GM19452 (cell line): ENCODE measurements around the gene CHD6.
A peak's percentile ranks its signal among the peaks of the same experiment; 100 is the strongest.

Experiments used
- ATAC-seq: cut with Tn5 transposase; IDR thresholded peaks from one replicate; pipeline ENCODE4 v1.9.1; 2021; ENCODE audit not compliant: unreplicated experiment

CHD6 gene, protein sequence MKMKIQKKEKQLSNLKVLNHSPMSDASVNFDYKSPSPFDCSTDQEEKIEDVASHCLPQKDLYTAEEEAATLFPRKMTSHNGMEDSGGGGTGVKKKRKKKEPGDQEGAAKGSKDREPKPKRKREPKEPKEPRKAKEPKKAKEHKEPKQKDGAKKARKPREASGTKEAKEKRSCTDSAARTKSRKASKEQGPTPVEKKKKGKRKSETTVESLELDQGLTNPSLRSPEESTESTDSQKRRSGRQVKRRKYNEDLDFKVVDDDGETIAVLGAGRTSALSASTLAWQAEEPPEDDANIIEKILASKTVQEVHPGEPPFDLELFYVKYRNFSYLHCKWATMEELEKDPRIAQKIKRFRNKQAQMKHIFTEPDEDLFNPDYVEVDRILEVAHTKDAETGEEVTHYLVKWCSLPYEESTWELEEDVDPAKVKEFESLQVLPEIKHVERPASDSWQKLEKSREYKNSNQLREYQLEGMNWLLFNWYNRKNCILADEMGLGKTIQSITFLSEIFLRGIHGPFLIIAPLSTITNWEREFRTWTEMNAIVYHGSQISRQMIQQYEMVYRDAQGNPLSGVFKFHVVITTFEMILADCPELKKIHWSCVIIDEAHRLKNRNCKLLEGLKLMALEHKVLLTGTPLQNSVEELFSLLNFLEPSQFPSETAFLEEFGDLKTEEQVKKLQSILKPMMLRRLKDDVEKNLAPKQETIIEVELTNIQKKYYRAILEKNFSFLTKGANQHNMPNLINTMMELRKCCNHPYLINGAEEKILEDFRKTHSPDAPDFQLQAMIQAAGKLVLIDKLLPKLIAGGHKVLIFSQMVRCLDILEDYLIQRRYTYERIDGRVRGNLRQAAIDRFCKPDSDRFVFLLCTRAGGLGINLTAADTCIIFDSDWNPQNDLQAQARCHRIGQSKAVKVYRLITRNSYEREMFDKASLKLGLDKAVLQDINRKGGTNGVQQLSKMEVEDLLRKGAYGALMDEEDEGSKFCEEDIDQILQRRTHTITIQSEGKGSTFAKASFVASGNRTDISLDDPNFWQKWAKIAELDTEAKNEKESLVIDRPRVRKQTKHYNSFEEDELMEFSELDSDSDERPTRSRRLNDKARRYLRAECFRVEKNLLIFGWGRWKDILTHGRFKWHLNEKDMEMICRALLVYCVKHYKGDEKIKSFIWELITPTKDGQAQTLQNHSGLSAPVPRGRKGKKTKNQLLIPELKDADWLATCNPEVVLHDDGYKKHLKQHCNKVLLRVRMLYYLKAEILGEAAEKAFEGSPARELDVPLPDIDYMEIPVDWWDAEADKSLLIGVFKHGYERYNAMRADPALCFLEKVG (N-terminal part only)

DNA sequence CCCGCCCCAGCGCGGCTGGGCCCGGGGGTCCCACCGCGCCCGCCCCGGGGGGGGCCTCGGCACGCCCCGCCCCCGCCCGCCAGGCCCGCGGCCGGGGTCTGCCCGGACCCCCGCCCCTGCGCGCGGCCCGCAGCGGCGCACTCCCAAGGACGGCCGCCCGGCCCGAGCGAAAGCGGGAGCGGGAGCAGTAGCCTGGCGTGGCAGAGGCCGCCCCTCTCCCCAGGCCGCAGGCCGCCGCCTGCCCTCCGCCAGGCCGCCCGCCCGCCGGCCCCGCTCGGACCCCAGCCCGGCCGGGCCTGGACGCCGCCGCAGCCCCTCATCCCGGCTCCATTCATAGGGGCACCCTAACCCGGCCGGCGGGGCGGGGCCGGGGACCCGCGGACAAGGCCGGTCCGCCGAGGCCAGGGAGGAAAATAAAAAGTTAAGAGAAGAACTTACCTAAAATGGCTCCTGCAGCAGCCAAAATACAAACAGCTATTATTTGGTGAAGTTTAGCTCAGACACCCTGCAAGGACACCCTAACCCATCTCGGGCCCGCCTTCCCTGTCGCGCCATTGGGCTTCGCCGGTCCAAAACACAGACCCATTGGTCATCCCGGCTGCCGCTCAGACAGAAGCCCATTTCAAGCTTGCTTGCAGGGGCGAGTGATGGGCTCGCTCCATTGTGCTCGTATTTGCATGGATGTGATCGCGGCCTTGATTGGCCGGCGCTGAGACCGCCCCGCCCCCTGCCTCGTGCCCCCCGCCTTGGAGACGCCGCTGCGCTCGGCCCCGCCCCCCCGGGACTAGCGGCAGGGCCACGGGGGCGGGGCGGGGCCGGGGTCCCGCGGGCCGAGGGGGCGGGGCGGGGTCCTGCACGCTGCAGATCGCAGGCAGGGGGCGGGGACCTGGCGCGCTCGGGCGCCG, at the start of gene CHD6:
CHD6 (minus strand) TSS at position 476 of the 905 bp plus-strand sequence. CDS start 67,040 bp downstream, outside the sequence.
- ATAC-seq: peak; percentile 99

DNA sequence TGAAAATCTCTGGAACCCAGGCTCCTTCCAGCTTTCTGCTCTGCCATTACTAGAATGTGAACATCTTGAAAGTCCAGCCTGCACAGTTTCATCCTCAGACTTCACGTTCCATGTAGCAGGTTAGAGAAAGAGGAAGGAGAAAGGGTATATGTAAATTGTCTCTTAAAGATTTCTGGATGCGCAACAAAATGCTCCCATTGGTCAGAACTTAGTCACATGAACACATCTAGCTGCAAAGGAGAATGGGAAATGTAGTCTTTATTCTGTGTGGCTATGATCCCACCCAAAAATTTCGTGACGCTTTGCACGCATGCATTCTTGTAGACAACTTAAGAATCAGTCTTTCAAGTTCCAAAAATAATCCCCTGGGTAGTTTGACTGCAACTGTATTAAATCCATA, 46.4 kb upstream of the CHD6 start:
- ATAC-seq: no peak

DNA sequence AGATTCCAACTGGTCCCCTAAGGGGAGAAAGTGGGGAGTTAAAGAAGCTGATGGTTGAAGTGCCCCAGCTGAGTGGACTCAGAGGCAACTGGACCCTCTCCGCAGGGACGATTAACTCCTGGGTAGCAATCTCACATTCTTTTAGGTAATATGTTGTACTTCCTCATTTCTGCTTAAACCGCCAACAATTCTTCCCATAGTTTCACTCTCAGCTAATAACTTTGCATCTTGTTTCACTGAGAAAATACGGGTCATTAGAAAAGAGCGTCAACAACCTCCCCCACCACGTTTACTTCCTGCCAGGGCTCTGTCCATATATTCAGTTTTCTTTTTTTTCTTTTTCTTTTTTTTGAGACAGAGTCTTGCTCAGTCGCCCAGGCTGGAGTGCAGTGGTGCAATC, 39.5 kb upstream of the CHD6 start:
- no peak for ATAC-seq

DNA sequence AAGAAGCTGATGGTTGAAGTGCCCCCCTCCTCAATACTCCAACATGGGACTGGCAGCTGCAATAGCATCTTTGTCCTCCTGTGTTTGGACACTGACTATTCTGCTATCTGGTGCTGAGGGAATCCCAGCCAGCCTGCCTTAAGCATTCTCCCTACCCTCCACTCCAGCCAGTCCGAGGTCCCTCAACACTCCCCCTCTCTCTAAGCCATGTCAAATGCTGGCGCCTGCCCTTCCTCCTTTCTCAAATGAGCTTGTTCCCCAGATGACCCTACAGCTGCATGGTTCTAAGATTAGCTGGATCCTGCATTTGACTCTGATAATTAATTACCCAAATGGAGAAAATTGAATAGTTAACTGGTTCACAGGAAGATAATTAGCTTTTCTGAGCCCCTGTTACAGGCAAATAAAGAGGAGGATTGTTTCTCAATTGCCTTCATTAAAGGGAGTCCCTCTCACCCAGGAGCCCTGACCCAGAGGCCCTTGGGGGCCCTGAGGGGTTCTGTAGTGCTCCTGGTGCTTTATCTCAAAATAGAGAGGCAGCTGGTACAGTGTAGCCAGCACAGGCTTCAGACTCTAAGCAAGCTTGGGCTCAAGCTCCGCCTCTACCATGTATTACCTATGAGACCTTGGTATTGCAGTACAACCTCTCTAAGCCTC, 37.9 kb upstream of the CHD6 start:
- no peak for ATAC-seq

DNA sequence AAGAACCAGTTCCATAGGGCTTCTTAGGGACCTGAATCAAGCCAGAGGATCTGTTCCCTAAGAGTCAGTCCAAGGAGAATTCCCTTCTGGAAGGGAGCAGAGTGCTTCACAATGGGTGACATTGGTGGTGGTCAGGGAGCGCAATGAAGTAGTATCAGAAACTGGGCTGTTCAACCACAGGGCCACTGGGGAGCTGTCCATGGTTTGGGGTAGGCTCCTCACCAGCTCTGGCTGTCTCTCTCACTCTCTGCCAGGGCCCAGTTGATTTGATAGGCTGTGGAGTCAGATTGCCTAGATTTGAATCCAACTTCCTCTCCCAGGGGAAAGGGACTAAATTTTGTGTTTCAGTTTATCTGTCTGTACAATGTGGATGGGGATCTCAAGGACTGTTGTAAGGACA, 36.7 kb upstream of the CHD6 start:
- ATAC-seq: no peak

DNA sequence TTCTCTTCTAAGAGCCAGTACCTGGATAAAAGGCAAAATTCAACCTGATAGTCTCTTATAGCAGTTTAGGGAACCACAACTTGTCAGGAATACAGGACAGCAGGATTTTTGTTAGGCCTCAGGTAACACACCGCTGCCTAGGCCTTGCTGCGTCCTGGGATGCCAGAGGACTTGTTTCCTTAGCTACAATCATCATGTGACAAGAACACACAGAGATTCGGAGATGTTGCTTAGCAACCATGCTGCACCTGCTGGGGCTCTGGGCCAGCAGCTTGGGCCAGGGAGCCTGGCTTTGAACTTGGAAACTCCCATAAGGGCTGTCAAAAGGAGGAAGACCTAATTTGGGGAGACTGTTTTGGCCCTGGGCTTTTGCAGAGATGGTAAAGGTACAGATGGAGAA, 36.1 kb upstream of the CHD6 start:
- ATAC-seq: no peak

DNA sequence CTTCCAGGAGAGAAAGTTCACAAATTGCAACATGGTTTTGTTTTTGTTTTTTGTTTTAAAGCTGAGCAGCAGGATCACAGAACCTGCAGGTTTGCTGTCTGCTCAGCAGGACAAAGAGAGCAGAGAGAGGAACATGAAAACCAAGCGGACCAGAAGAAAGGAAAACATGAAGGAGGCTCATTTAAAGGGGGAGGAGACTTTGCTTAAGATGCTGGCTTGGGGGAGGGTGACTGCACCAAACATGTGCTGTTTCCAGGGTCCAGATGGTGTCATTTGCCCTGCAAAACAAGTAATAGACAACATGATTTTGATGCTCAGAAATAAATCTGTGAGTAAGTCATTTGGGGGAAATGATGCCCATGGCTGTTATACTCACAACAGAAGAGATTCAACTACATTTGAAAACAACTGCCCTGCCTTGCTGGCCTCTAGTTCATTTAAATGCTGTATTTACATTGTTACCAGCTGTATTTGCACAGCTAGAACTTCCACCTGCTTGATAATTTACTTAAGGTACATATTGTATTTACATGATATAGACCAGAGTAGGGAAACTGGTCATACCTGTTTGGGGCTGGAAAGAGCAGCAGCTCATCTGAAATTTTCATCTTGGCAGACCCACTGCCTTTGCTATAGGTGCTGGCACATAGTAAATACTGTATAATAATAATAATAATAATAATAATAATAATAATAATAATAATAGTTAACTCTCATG, 32.2 kb upstream of the CHD6 start:
- no peak for ATAC-seq

DNA sequence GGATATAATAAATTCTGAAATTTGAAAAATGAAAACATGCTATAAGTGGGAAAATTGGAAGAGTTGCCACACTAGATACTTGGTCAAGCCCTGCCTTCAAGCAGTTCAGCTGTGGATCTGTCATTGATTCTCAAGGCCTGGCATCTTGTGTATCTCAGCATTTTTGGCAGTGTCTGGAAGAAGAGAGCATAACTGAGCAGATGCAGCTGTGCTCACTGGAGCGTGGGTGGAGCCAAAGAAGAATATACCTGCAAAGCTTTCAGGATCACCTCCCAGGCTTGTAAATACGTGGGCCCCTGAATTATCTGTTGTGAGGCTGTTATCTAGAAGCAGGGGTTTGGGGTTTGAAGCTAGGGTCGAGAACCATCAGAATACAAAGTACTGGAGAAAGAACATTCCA, 31.3 kb upstream of the CHD6 start:
- ATAC-seq: no peak

DNA sequence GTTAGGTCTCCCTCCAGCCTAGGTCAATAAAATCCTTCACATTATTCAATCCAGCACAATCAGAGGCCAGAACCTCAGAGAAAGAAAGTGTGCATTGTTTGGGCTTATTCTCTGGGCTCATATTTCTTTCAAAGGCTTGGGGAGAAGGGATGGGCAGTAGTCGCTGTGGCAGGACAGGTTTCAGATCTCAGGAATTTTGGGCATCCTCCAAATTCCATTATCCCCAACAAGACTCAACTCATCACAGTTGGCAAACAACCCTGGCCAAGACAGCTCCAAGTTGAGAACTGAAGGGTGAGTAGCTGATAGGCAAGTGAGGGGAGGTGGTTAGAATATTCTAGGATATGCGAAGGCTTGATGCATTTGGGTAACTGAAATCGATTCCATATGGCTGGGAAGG, 27.2 kb upstream of the CHD6 start:
- ATAC-seq: no peak

DNA sequence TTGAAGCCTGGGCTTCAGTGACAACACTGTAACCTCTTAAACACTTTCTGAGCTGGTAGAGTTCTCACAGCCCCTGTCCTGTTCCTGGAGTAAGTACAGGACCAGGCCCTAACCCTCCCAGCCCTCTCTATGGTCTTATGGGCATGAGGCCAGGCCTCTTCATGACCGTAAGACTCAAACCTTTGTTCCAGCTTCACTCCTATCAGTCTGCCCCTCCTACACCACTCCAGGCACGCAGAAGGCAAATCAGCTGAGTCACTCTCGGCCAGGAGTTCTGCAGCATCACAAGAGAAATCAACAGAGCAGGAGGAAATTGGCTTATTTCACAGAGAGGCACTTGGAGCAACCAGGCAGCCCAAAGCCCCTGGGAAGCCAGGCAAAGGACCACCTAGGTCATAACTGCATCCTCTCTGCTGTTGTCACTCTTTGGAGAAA, 25.3 kb upstream of the CHD6 start:
- ATAC-seq: no peak

DNA sequence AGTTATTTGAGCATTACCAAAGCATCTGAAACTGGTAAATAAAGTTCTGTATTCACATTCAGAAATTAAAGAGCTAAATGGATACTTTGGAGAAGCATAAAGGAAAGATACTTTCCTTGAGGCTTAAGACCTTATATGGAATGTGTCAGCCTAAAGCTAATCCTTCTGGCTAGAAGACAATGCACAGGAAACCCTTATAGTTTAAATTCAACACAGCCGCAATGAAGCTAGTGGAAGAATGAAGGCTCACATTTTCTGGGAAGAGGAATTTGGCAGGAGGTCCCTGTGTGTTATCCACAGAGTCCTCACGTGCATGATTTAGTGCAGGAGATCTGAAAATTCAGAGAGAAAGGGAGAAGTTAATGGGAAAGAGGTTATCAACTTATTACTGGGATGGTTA, 21.5 kb upstream of the CHD6 start:
- ATAC-seq: no peak

DNA sequence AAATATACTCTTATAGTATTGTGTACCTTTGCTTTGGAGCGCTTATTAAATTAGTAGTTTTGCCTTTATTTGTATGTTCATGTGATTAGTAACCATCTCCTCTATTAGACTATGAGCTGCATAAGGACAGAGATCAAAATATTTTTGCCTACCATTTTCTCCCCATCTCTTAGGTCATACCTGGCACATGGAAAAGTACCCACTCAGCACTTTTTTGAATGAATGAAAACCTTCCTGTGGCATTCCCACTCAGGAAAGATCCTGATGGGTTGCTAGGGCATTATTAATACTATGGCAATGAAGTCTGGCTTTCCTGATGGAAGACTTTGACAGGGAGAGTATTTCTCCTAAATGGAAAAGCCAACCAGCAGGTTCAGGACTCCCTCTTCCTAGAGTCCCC, 20.3 kb upstream of the CHD6 start:
- no peak for ATAC-seq

DNA sequence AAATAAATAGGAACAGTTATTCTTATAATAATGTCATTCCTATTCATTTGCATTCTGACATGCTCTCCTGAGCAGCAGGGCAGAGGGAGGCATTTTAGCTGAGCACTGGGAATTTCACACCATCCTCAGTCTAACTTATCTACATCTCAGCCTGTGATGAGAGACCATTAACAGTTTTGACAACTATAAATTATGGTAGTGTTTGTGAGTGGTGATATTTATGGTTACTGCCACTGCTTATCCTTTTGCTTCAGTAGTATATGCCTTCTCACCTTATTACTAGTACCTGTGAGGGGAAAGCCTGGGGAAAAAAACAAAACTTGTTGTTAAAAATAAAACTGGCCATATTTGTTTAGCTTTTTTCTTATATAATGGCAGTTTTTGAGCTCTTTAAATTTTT, 17.0 kb upstream of the CHD6 start:
- no peak for ATAC-seq

DNA sequence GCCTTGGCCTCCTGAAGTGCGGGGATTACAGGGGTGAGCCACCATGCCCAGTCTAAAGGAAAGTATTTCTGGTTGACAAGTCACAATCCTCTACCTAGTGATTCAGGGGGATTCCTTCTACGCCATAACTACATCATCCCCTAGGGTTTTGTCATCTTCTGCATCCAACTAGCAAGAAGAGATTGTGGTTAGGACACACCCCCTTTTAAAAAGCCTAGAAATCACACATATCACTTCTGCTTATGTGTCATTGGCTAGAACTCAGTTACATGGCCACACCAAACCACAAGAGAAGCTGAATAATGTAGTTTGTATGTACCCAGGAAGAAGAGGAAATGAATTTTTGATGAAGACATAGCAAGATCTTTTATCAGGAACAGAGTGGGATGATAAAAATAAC, 14.7 kb upstream of the CHD6 start:
- no peak for ATAC-seq

DNA sequence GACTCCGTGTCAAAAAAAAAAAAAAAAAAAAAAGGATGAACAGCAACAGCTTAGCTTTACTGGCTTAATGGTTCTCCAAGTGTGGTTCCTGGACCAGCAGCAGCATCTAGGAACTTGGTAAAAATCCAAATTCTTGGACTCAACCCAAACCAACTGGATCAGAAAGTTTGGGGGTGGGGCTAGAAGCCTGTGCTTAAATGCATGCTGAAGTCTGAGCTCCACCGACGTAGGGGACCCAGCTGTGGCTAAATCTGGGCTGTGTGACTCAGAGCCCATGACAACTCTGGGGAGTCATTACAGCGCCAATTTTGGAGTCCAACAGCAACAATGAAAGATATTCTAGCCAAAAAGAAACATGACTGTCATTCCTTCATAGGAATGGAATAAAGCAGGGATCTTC, 13.6 kb upstream of the CHD6 start:
- no peak for ATAC-seq

DNA sequence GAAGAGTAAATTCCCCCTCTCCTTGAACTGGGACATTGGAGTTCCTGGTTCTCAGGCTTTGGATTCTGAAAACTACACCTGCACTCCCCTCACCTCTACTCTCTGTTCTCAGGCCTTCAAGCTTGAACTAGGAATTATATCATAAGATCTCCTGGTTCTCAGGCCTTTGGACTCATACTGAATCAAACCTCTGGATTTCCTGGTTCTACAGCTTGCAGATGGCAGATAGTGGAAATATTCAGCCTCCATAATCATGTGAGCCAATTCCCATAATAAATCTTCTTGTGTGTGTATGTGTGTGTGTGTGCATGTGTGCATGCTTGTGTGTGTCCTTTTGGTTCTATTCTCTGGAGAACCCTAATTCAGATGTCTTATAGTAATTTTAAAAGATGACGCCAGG, 12.7 kb upstream of the CHD6 start:
- ATAC-seq: no peak

DNA sequence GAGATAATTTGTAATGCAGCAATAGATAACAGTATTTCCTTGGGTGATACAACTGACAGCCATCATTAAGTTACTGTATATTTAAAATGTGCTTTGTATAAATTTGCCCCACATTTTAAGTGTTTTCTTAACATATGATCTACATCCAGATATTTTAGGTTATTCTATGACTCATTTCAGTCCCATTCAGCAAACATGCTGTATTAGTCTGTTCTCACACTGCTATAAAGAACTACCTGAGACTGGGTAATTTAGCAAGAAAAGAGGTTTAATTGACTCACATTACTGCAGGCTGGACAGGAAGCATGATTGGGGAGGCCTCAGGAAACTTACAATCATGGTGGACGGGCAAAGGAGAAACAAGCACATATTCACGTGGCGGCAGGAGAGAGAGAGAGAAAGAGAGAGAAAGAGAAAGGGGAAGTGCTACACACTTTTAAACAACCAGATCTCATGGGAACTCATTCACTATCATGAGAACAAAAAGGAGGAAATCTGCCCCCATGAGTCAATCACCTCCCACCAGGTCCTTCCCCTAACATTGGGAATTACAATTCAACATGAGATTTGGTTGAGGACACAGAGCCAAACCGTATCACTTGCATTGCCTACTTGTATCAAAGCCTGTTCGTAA, 9.6 kb upstream of the CHD6 start:
- ATAC-seq: no peak

DNA sequence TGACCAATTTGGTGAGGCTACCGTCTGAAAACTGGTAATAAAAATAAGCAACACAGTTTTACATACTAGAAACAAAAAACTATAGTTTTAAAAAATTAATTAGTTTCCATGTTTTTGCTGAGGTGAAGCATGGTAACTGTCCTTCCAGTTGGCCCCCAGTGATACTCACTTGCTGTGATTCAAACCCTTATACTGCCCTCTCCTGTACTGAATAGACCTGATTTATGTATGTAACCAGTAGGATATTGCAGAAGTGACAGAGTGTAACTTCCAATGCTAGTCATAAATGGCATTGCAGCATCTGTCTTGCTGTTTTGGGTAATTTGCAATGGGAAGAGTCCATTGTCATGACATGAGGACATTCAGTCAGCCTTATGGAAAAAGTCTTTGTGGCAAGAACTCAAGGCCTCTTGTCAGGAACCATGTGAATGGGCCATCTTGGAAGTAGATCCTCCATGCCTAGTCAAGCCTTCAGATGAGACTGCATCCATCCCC, 8.9 kb upstream of the CHD6 start:
- no peak for ATAC-seq
